Measurements from ENCODE around the gene RAD51B. TPM values are rescaled to one million over a fixed set of nuclear protein-coding genes. Genes with fewer than 3 reads are reported as not detected.
"Not testable (repeated sequence)": the region's sequence is repeated elsewhere in the genome, so short reads cannot be mapped to it uniquely, and the experiment has no call there.

The RAD51B gene
- total and polyA plus RNA-seq, 5 donors: 0.88 to 5.3 (median 3.3) TPM

DNA sequence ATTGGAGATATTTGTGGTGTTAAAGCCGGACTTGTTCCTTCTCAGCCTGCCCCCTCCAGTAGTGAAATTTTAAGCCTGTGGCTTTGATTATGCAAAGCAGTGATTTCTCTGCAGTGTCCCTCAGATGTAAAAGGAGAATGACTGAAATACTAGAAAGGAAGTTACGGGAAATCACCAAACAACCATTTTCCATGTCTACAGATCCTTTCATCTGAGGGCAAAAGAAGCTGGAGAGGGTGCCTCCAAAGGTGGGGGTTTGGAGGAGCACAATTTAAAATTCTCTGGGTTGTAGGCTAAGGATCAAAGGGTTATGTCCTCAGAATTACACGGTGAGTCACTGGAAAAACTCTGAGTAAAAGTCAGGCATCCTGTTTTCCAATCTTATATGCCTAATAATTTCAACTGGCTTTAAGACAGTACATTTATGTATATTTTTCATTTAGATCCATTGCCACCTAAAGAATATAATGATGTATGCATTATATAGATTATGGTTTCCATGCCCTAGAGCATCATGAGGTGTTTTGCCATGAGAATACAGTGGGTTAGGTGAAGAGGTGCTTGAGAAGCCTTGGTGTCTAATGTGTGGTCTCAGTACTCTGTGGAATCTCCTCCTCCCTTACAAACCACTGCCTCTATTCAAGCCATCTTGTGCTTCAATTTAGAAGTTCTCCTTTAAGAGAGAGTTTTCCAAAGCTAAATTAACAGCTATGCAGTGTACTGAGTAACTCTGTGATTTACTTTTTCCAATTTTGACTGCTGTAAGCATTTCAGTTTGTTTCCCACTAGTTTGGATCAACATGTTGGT is 362.1 kb downstream of the RAD51B start:
- 83% methylated on average over 3 of the region's 3 CpGs for WGBS
- intact Hi-C loops (cut with DNase I): no loop called here

DNA sequence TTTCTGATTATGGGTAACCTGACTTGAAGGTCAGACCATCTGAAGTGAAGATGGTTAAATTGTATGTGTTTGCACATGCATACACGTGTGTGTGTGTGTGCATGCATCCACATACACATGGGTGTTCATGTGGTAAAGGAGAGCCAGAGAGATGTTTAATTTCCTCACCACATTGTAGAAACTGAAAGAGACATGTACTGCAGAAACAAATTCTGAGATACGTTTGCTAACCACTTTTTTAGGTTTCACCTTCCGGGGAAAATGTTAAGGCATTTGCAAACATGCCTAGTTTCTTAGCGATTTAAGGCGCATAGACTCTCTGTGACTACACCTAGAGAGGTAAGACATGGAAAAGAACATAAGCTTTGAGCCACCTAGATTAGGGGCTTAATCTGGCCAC is 362.9 kb downstream of the RAD51B start:
- DNase-seq: no peak
- Histone ChIP-seq H3K9me3 (ENCODE audit: control insufficient read depth, low read length) (no peaks in the 10 kb centered on the region), H3K27me3 (ENCODE audit: control insufficient read depth, insufficient read depth) (no peaks in the 10 kb centered on the region), H3K27ac (ENCODE audit: low read length) (no peak overlapping the region), H3K4me1 (ENCODE audit: control insufficient read depth, insufficient read depth, low read length) (no peaks in the 10 kb centered on the region), H3K4me3 (ENCODE audit: low read length) (no peak overlapping the region)
- WGBS: 94% methylated on average over 5 of the region's 5 CpGs
- ATAC-seq: no peak
- intact Hi-C loops (cut with DNase I): no loop called here

More for the DNA sequence above, 362.1 kb downstream of the RAD51B start:
- ATAC-seq (peak in 1 of 2 donors; percentile 46), DNase-seq (no peak)
- no peaks in the 10 kb centered on the region for H3K4me1 ChIP-seq (ENCODE audit: control insufficient read depth, insufficient read depth, low read length)
- H3K4me3 ChIP-seq (ENCODE audit: low read length): no peak overlapping the region
- H3K27me3 ChIP-seq (ENCODE audit: control insufficient read depth, insufficient read depth): no peaks in the 10 kb centered on the region
- H3K27ac ChIP-seq (ENCODE audit: low read length): no peak overlapping the region
- H3K9me3 ChIP-seq (ENCODE audit: control insufficient read depth, low read length): no peaks in the 10 kb centered on the region

DNA sequence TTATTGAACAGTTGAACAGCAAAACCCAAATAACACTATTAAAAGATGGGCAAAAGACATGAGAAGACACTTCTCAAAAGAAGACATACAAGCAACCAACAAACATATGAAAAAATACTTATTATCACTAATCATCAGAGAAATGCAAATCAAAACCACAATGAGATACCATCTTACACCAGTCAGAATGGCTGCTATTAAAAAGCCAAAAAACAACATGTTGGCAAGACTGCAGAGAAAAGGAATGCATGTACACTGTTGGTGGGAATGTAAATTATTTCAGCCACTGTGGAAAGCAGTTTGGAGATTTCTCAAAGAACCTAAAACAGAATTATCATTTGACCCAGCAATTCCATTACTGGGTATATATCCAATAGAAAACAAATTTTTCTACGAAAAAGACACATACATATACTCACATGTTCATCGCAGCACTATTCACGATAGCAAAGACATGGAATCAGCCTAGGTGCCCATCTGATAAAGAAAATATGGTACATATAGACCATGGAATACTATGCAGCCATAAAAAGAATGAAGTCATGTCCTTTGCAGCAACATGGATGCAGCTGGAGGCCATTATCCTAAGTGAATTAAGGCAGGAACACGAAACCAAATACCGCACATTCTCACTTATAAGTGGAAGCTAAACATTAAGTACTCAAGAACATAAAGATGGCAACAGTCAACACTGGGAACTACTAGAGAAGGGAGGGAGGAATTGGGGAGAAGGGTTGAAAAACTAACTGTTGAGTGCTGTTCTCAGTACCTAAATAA is 367.1 kb downstream of the RAD51B start:
- ATAC-seq; H3K4me3 ChIP-seq (ENCODE audit: low read length); DNase-seq; intact Hi-C loops (cut with DNase I); H3K9me3 ChIP-seq (ENCODE audit: control insufficient read depth, low read length); H3K27ac ChIP-seq (ENCODE audit: low read length); H3K27me3 ChIP-seq (ENCODE audit: control insufficient read depth, insufficient read depth); H3K4me1 ChIP-seq (ENCODE audit: control insufficient read depth, insufficient read depth, low read length): not testable (repeated sequence)
- WGBS: 99% methylated on average over 5 of the region's 5 CpGs

DNA sequence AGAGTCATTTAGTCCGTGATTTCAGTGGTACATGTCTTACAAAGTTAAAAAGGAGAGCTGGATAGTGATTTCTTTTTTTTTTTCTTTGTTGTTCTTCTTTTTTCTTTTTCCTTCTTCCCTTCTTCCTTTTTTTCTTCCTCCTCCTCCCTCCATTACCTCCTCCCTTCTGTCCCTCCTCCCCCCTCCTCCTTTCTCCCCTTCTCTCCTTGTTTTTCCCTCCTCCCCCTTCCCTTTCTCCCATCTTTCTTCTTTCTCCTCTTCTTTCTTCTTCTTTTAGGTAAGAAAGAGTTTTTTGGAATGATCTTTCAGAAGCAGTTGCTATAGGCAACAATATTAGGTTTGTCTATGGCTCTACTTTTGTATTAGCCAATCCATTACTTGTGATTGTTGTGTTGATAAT is 368.6 kb downstream of the RAD51B start:
- H3K27ac ChIP-seq (ENCODE audit: low read length): no peak overlapping the region
- H3K4me3 ChIP-seq (ENCODE audit: low read length): no peak overlapping the region
- ATAC-seq: no peak
- DNase-seq: no peak
- H3K27me3 ChIP-seq (ENCODE audit: control insufficient read depth, insufficient read depth): no peaks in the 10 kb centered on the region
- no peaks in the 10 kb centered on the region for H3K4me1 ChIP-seq (ENCODE audit: control insufficient read depth, insufficient read depth, low read length)
- intact Hi-C loops (cut with DNase I): no loop called here
- H3K9me3 ChIP-seq (ENCODE audit: control insufficient read depth, low read length): no peaks in the 10 kb centered on the region
- WGBS: 94% methylated on average over 1 of the region's 1 CpG

DNA sequence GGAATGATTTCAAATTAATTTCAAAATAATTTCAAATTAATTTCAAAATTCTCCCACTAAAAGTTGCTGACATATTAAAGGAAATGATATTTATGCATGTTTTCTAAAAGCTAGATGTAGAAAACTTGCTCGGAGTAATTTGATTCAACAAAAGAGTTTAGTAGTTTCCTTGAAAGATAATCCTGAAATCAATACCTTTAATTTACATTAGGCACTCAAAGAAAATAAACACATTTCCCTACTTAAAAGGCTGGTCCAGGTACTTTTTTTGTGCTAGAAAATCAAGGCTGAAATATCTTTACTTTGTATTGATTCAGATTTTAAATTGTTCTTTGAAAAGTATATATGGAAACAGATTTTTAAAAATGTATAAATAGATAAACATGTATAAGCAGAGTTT is 370.5 kb downstream of the RAD51B start:
- DNase-seq (no peak), ATAC-seq (no peak)
- WGBS: 97% methylated on average over 1 of the region's 1 CpG
- no peak overlapping the region for H3K4me3 ChIP-seq (ENCODE audit: low read length)
- H3K27me3 ChIP-seq (ENCODE audit: control insufficient read depth, insufficient read depth): no peaks in the 10 kb centered on the region
- intact Hi-C loops (cut with DNase I): loop anchor here in 1 of 4 donors (10.0 kb wide), 1 partner anchor 45 kb away; no protein-coding TSS in a partner anchor
- peaks cover 2% of the 10 kb centered on the region for H3K4me1 ChIP-seq (ENCODE audit: control insufficient read depth, insufficient read depth, low read length)
- no peaks in the 10 kb centered on the region for H3K9me3 ChIP-seq (ENCODE audit: control insufficient read depth, low read length)
- H3K27ac ChIP-seq (ENCODE audit: low read length): no peak overlapping the region

DNA sequence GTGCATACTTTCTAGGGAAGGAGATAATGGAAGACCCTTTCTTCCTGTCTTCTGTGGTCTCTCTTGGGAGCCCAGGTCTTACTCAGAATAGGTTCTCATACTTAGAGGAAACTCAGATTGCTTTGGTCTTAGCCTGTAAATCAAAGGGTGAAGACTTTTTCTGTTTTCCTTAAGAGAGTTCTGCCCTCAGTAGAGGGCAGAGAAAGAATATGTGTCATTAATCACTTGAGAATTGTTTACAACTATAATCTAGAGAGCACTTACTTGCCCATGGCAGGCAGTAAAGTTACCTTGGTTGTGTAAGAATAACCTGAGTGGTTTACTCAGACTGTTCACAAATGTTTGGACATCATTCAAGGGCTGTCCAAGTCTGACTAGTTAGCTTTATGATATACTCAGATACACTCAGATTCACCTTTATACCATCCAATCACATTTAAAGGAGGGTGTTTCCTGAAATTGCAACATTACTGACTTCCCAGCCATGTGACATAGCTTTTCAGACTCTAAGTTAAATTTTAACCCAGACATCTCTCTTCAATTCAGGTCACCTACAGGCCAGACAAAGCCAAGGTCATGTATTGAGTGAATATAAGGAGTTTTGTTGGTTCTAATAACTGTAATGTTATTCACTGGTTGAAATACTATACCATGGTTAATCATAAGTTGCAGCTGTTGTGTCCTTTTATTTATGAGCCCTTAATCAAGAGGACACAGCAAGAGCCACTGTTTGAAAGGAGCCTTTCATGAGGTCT is 372.2 kb downstream of the RAD51B start:
- H3K4me1 ChIP-seq (ENCODE audit: control insufficient read depth, insufficient read depth, low read length): peaks cover 2% of the 10 kb centered on the region
- no peaks in the 10 kb centered on the region for H3K27me3 ChIP-seq (ENCODE audit: control insufficient read depth, insufficient read depth)
- intact Hi-C loops (cut with DNase I): loop anchor here in 1 of 4 donors (10.0 kb wide), 1 partner anchor 47 kb away; no protein-coding TSS in a partner anchor
- no peak overlapping the region for H3K4me3 ChIP-seq (ENCODE audit: low read length)
- H3K27ac ChIP-seq (ENCODE audit: low read length): no peak overlapping the region
- no peaks in the 10 kb centered on the region for H3K9me3 ChIP-seq (ENCODE audit: control insufficient read depth, low read length)
- ATAC-seq (peak in 1 of 2 donors; percentile 67), DNase-seq (no peak)

DNA sequence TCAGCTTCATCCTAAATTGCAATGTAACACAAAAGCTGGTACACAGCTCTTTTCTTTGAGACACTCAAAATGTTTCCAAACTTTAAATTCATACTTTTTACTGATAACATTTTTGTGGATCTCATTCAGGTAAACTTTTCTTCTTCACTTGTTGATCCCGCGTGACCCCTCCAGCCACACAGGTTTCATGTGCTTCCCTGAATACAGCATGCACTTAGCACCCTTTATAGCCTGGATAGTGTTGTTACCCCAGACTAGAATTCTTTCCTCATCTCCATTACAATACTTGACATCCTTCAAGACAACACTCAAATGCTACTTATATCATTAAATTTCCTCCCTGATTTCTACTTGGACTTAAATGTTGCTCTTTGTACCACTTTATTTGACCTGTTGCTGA is 373.4 kb downstream of the RAD51B start:
- Histone ChIP-seq H3K27me3 (ENCODE audit: control insufficient read depth, insufficient read depth) (no peaks in the 10 kb centered on the region), H3K4me1 (ENCODE audit: control insufficient read depth, insufficient read depth, low read length) (peaks cover 2% of the 10 kb centered on the region), H3K27ac (ENCODE audit: low read length) (no peak overlapping the region), H3K9me3 (ENCODE audit: control insufficient read depth, low read length) (no peaks in the 10 kb centered on the region), H3K4me3 (ENCODE audit: low read length) (no peak overlapping the region)
- ATAC-seq: no peak
- 96% methylated on average over 2 of the region's 2 CpGs for WGBS
- no peak for DNase-seq
- intact Hi-C loops (cut with DNase I): loop anchor here in 1 of 4 donors (10.0 kb wide), 1 partner anchor 48 kb away; no protein-coding TSS in a partner anchor

DNA sequence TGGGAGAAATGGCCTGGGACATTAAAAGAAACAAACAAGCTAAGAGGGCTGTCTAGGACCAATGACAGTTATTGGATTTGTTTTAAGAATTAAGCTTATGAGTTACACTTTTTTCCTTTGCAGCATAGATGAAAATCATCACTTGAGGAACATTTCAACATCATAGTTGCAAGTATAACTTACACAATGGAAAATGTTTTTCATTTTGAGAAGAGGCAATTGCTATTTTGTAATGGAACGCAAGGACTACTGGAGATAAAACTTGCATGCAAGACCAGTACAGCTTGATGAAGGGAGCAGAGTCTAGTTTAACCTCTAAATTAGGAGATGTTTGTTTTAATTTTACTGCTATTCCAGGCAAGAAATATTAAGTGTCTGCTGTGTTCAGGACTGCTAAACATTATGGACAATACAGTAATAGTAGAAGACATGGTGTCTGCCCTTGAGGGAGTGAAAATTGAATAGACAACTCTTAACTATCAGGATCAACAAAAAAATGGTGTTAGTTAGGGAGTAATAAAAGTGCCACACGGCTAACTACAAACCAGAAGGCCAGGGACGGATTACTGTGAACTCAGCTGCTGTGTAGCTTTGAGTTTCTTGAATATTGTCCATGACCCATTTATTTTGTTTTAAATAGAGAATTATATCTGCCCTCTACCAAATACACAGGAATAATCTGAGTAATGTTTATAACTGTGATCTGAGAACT is 374.5 kb downstream of the RAD51B start:
- peaks cover 2% of the 10 kb centered on the region for H3K4me1 ChIP-seq (ENCODE audit: control insufficient read depth, insufficient read depth, low read length)
- H3K27ac ChIP-seq (ENCODE audit: low read length): no peak overlapping the region
- no peak for DNase-seq
- H3K4me3 ChIP-seq (ENCODE audit: low read length): no peak overlapping the region
- 69% methylated on average over 3 of the region's 3 CpGs for WGBS
- no peak for ATAC-seq
- no peaks in the 10 kb centered on the region for H3K27me3 ChIP-seq (ENCODE audit: control insufficient read depth, insufficient read depth)
- intact Hi-C loops (cut with DNase I): loop anchor here in 1 of 4 donors (10.0 kb wide), 1 partner anchor 49 kb away; no protein-coding TSS in a partner anchor
- no peaks in the 10 kb centered on the region for H3K9me3 ChIP-seq (ENCODE audit: control insufficient read depth, low read length)

DNA sequence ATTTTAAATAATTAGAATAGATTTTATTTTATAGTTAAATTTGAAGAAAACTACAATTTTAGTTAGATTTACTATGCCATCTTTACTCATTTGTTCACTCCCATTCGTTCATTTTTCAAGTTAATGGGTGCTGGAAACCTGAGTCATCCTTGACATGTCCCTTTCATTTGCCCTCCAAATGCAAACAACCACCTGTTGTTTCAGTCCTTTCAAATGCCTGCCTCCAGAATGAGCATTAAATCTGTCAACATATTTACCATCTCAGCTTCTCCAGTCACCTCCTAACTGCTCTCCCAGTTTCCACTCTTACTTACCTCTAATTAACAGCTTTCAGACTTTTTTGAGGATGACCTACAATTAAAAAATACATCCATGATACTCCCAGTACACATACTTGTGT is 375.5 kb downstream of the RAD51B start:
- Histone ChIP-seq H3K27me3 (ENCODE audit: control insufficient read depth, insufficient read depth) (no peaks in the 10 kb centered on the region), H3K4me3 (ENCODE audit: low read length) (no peak overlapping the region), H3K4me1 (ENCODE audit: control insufficient read depth, insufficient read depth, low read length) (peaks cover 3% of the 10 kb centered on the region), H3K9me3 (ENCODE audit: control insufficient read depth, low read length) (no peaks in the 10 kb centered on the region), H3K27ac (ENCODE audit: low read length) (no peak overlapping the region)
- ATAC-seq (no peak), DNase-seq (no peak)
- intact Hi-C loops (cut with DNase I): loop anchor here in 1 of 4 donors (10.0 kb wide), 1 partner anchor 50 kb away; no protein-coding TSS in a partner anchor
- 79% methylated on average over 1 of the region's 1 CpG for WGBS

Measured in right cardiac atrium (tissue), 5 donors.